OCI-LY1 (cell line): ENCODE data around the gene FAXC.

Source experiments
- EZH2 ChIP-seq: fragments of 200-600 bp; sonication (generic), shearing (Covaris generic); IDR thresholded peaks from 2 replicates; pipeline ENCODE4 v1.8.0; 2017; ENCODE audit warnings: borderline replicate concordance, mixed run types, mild to moderate bottlenecking, antibody characterized with exemption, low read length, moderate library complexity, mixed read lengths
- TF ChIP-seq, protein P1 (sequence below): fragments of 200-600 bp; sonication (generic), shearing (Covaris generic); IDR thresholded peaks from 2 replicates; pipeline ENCODE4 v1.5.1; 2017; ENCODE audit warnings: mild to moderate bottlenecking, antibody characterized with exemption, low read length, moderate library complexity, mixed read lengths

- TF ChIP-seq, protein P1, sequence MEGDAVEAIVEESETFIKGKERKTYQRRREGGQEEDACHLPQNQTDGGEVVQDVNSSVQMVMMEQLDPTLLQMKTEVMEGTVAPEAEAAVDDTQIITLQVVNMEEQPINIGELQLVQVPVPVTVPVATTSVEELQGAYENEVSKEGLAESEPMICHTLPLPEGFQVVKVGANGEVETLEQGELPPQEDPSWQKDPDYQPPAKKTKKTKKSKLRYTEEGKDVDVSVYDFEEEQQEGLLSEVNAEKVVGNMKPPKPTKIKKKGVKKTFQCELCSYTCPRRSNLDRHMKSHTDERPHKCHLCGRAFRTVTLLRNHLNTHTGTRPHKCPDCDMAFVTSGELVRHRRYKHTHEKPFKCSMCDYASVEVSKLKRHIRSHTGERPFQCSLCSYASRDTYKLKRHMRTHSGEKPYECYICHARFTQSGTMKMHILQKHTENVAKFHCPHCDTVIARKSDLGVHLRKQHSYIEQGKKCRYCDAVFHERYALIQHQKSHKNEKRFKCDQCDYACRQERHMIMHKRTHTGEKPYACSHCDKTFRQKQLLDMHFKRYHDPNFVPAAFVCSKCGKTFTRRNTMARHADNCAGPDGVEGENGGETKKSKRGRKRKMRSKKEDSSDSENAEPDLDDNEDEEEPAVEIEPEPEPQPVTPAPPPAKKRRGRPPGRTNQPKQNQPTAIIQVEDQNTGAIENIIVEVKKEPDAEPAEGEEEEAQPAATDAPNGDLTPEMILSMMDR: peak; percentile 69
- no peak for TF ChIP-seq EZH2
These were observed 14.8 kb downstream of the FAXC start for GRCh38 chr6:99334526-99335127.
